Mammary epithelial cell (primary cell): ENCODE measurements around the gene HAPLN2.

Source experiments
- EZH2 ChIP-seq: IDR thresholded peaks from 2 replicates; pipeline ENCODE4 v1.6.1; 2012; ENCODE audit warnings: low read length, inconsistent platforms, borderline replicate concordance
- TF ChIP-seq, protein P1 (sequence below), 2 donors: IDR thresholded peaks in 1 of 2; conservative IDR thresholded peaks in 1 of 2; 2 replicates each; pipeline ENCODE4 v1.5.1; 2011 to 2012; ENCODE audit warnings: inconsistent platforms in 2 of 2, low read length in 2 of 2, mild to moderate bottlenecking in 2 of 2, control low read depth in 1 of 2, low read depth in 1 of 2; ENCODE audit not compliant: insufficient read depth in 1 of 2; ENCODE audit errors: extremely low read depth in 1 of 2

DNA sequence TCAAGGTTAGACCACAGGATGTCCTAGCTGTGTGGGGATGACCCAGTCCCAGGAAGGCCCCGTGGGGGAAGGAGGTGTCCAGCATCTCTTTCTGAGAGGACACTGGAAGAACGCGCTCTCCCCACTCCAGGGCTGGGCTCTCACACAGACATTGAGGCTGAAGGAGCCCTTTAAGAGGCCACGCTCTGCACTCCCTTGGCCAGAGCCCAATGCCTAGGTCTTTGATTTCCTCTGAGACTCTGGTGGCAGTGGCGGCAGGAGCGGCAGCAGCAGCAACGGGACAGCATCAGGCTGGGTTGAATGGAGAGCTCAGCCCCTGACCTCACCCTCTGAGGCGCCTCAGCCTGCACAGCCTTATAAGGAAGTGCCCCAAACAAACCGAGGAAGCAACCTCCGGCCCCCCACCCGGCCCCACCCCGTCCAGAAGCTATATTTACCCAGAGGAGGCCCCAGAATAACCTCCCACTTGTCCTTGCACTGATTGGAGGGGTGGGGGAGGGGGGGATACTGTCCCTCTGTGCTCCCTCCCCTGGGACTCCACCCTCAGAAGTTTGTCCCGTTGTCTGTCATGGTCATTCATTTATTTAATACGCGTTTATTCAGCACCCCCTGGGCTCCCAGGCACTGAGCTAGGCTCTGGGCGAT is 45.7 kb downstream of the HAPLN2 start:
- no peak for TF ChIP-seq EZH2
- TF ChIP-seq, protein P1, sequence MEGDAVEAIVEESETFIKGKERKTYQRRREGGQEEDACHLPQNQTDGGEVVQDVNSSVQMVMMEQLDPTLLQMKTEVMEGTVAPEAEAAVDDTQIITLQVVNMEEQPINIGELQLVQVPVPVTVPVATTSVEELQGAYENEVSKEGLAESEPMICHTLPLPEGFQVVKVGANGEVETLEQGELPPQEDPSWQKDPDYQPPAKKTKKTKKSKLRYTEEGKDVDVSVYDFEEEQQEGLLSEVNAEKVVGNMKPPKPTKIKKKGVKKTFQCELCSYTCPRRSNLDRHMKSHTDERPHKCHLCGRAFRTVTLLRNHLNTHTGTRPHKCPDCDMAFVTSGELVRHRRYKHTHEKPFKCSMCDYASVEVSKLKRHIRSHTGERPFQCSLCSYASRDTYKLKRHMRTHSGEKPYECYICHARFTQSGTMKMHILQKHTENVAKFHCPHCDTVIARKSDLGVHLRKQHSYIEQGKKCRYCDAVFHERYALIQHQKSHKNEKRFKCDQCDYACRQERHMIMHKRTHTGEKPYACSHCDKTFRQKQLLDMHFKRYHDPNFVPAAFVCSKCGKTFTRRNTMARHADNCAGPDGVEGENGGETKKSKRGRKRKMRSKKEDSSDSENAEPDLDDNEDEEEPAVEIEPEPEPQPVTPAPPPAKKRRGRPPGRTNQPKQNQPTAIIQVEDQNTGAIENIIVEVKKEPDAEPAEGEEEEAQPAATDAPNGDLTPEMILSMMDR (conservative IDR thresholded peaks at IDR 0.05 in 1 of 2, IDR thresholded peaks at IDR 0.05 in 1 of 2; ENCODE audit: extremely low read depth in 1 of 2, insufficient read depth in 1 of 2, low read depth in 1 of 2, low read length in 2 of 2): no peak
